ENCODE measurements around the gene RPN2.

Gene RPN2

GRCh38 chr20:37179683-37180524 lies 774 bp downstream of the RPN2 start:
- in situ Hi-C loops (cut with MboI; ENCODE audit: low sequenced_read_pairs) = no loop called here

- in situ Hi-C loops (cut with MboI; ENCODE audit: low sequenced_read_pairs) = no loop called here
These were observed 6.6 kb downstream of the RPN2 start for GRCh38 chr20:37185686-37186085.

DNA sequence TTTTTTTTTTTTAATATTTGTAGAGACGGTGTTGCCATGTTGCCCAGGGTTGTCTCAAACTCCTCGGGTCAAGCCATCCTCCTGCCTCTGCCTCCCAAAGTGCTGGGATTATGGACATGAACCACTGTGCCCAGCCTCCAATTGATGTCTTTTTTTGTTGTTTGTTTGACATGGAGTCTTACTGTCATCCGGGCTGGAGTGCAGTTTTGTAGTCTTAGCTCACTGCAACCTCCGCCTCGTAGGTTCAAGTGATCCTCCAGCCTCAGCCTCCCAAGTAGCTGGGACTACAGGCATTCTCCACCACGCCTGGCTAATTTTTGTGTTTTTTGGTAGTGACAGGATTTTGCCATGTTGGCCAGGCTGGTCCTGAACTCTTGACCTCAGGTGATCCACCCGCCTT lies 9.7 kb downstream of the RPN2 start:
- in situ Hi-C loops (cut with MboI; ENCODE audit: low sequenced_read_pairs) = no loop called here

- in situ Hi-C loops (cut with MboI; ENCODE audit: low sequenced_read_pairs) = no loop called here
These were observed 10.4 kb downstream of the RPN2 start for GRCh38 chr20:37189416-37190016.

- in situ Hi-C loops (cut with MboI; ENCODE audit: low sequenced_read_pairs) = no loop called here
These were observed 11.4 kb downstream of the RPN2 start for GRCh38 chr20:37190354-37191112.

GRCh38 chr20:37192137-37192854 lies 13.2 kb downstream of the RPN2 start:
- in situ Hi-C loops (cut with MboI; ENCODE audit: low sequenced_read_pairs) = no loop called here

- in situ Hi-C loops (cut with MboI; ENCODE audit: low sequenced_read_pairs) = no loop called here
These were observed 14.1 kb downstream of the RPN2 start for GRCh38 chr20:37193226-37193625.

- in situ Hi-C loops (cut with MboI; ENCODE audit: low sequenced_read_pairs) = no loop called here
These were observed 14.7 kb downstream of the RPN2 start for GRCh38 chr20:37193821-37194220.

DNA sequence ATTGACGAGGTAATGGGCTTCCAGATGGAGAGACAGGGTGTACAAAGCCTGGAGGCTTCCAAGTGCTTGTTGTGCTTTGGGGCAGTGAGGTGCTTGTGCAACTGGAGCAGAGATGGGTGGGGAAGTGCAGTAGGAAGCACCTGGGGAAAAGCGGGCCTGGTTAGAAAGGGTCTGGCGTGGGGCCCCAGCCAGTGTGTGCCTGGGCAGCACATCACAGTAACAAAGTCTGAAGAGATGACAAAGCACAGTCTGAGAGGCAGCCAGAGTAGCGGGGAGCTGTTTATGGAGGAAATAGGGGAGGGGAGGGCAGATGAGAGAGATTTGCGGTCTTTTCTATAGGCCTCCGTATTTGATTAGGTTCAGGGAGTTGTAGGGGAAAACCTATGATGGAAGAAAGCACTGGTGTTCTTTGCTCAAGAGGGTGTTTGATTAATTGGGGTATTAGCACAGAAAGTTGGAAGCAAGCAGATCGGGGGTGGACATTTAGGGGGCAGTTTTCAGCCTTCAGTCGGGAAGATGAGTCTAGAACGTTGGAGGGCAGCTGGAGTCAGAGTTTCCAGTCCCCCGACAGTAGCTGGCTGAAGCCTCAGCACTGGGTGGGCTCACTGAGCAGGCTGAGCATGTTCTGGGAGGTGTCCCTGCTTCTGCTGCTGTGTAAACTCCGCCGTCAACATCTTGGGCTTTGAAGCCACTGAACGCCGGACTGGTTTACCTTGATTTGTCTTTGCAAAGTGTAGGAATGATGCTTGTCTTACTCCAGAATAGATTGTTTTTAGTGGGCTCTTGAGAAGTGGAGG lies 15.7 kb downstream of the RPN2 start:
- in situ Hi-C loops (cut with MboI; ENCODE audit: low sequenced_read_pairs) = loop anchor here (5.0 kb wide), 1 partner anchor 337 kb away; no protein-coding TSS in a partner anchor

DNA sequence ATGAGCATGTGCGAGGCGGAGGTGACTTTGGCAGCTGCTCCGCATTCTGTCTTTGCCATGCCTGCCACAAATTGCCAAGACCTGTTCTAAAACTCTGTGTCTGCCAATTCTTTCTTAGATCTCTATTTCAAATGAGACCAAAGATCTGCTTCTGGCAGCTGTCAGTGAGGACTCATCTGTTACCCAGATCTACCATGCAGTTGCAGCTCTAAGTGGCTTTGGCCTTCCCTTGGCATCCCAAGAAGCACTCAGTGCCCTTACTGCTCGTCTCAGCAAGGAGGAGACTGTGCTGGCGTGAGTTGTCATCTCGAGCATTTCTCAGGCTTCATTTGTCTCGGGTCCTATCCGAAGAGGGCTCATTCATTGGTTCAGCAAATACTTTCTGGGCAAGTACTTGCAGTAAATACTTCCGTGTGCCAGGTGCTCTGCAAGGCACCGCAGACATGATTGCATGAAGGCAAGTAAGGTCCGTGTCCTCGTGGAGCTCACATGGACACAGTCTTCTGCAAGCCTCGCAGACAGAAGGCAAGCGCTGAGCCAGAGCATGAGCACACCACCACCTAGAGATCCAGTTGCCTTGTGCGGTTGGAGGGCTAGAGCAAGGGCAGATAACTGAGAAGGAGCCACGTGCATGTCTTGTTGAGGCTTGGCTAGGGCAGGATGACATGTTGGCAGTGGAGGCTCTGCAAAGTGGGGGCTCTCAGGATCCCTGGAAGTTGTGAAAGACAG lies 20.0 kb downstream of the RPN2 start:
- in situ Hi-C loops (cut with MboI; ENCODE audit: low sequenced_read_pairs) = loop anchor here (5.0 kb wide), 1 partner anchor 333 kb away; no protein-coding TSS in a partner anchor

GRCh38 chr20:37200376-37200775 lies 21.2 kb downstream of the RPN2 start:
- in situ Hi-C loops (cut with MboI; ENCODE audit: low sequenced_read_pairs) = no loop called here

- in situ Hi-C loops (cut with MboI; ENCODE audit: low sequenced_read_pairs) = no loop called here
These were observed 22.0 kb downstream of the RPN2 start for GRCh38 chr20:37200926-37201826.

DNA sequence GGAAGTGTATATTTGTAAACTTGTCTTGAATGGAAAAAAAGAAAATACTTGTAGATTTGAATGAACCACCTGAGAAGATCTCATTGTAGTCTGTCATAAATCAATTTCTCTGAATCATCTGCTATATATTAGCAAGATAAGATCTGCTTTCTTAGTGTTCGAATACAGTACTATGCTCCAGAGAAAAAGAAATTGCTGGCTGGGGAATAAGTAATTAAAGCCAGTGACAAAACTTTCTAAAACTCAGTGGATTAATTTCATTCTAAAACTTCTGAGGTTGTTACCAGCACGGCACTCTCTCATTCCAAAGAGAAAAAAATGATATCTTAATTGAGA lies 22.7 kb downstream of the RPN2 start:
- in situ Hi-C loops (cut with MboI; ENCODE audit: low sequenced_read_pairs) = no loop called here

DNA sequence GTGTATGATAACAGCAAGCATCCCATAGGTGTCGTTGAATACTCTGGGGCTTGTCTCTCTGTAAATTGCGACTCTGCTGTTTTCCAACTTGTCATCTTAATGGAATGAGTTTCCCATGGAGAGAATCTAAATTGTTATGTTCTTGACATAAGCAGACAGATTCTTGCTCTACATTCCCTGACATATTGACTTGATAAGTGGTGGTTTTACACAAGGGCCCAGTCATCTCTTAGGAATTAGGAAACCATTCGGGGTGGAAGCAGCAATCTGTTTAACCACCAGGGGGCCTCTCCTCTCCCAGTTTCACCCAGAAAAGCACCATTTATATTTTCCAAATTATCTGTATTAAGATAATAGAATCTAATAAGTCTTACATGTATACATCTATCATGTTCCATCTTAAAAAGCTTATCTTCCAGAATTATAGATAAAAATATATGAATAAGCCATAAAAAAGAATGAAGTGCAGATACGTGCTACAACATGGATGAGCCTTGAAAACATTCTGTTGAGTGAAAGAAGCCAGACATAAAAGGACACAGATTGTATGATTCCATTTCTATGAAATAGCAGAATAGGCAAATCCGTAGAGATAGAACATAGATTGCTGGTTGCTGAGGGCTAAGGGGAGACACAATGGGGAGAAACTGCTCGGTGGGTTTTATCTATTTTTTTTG lies 23.3 kb downstream of the RPN2 start:
- in situ Hi-C loops (cut with MboI; ENCODE audit: low sequenced_read_pairs) = no loop called here

DNA sequence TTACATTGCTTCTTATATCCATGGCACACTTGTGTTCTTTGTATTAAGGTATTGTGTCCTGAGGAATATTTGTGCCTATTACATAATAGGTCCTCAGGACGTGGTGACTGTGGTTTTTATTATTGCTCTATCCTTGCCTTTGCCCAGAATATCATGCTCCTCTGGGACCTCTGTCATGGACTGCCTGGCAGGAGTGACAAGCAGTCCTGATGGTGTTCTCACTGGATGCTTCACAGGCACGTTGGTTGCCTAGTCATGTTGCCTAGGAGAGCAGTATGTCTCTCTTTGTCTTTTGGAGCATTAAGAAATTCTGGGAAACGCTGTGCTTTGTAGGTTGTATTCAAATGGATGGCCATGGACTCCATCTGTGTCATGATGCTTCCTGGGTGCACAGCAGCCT lies 24.9 kb downstream of the RPN2 start:
- in situ Hi-C loops (cut with MboI; ENCODE audit: low sequenced_read_pairs) = no loop called here

- in situ Hi-C loops (cut with MboI; ENCODE audit: low sequenced_read_pairs) = no loop called here
These were observed 26.0 kb downstream of the RPN2 start for GRCh38 chr20:37205130-37205529.

- in situ Hi-C loops (cut with MboI; ENCODE audit: low sequenced_read_pairs) = no loop called here
These were observed 26.7 kb downstream of the RPN2 start for GRCh38 chr20:37205794-37206193.

GRCh38 chr20:37207171-37207570 lies 28.0 kb downstream of the RPN2 start:
- in situ Hi-C loops (cut with MboI; ENCODE audit: low sequenced_read_pairs) = no loop called here
